HG02970 (cell line): ENCODE measurements around the gene SPTLC1.
"Not testable (repeated sequence)": the region's sequence is repeated elsewhere in the genome, so short reads cannot be mapped to it uniquely, and the experiment has no call there.

Experiments
- ATAC-seq: cut with Tn5 transposase; IDR thresholded peaks from one replicate; pipeline ENCODE4 v1.9.1; 2021; ENCODE audit warnings: mild to moderate bottlenecking, moderate library complexity, moderate number of reproducible peaks; ENCODE audit not compliant: unreplicated experiment, low FRiP score

The SPTLC1 gene

GRCh38 chr9:92141144-92142129, 26.2 kb upstream of the SPTLC1 start:
- ATAC-seq, result no peak

- ATAC-seq, result no peak
These were observed 25.5 kb upstream of the SPTLC1 start for GRCh38 chr9:92140754-92141143.

GRCh38 chr9:92140074-92140753, 25.0 kb upstream of the SPTLC1 start:
- no peak for ATAC-seq

GRCh38 chr9:92138960-92139540, 23.8 kb upstream of the SPTLC1 start:
- ATAC-seq, result not testable (repeated sequence)

GRCh38 chr9:92138157-92138959, 23.1 kb upstream of the SPTLC1 start:
- no peak for ATAC-seq

- no peak for ATAC-seq
These were observed 21.1 kb upstream of the SPTLC1 start for GRCh38 chr9:92136184-92136858.

- no peak for ATAC-seq
These were observed 20.4 kb upstream of the SPTLC1 start for GRCh38 chr9:92135576-92135975.

GRCh38 chr9:92133949-92134604, 18.9 kb upstream of the SPTLC1 start:
- peak; percentile 47 for ATAC-seq

GRCh38 chr9:92132913-92133312, 17.7 kb upstream of the SPTLC1 start:
- not testable (repeated sequence) for ATAC-seq

- no peak for ATAC-seq
These were observed 17.3 kb upstream of the SPTLC1 start for GRCh38 chr9:92132501-92132900.

- ATAC-seq, result no peak
These were observed 7.6 kb upstream of the SPTLC1 start for GRCh38 chr9:92122800-92123199.

- no peak for ATAC-seq
These were observed 6.8 kb upstream of the SPTLC1 start for GRCh38 chr9:92122061-92122460.

- no peak for ATAC-seq
These were observed 6.1 kb upstream of the SPTLC1 start for GRCh38 chr9:92121265-92121664.

GRCh38 chr9:92120138-92120537, 4.9 kb upstream of the SPTLC1 start:
- ATAC-seq, result no peak

GRCh38 chr9:92119586-92119985, 4.4 kb upstream of the SPTLC1 start:
- no peak for ATAC-seq

GRCh38 chr9:92108122-92108521, 7.1 kb downstream of the SPTLC1 start:
- ATAC-seq, result no peak

GRCh38 chr9:92105446-92106225, 9.6 kb downstream of the SPTLC1 start:
- ATAC-seq, result not testable (repeated sequence)

GRCh38 chr9:92103601-92104000, 11.6 kb downstream of the SPTLC1 start:
- ATAC-seq, result not testable (repeated sequence)
